ENCODE data around the gene CFAP46. TPM values are rescaled to one million over a fixed set of nuclear protein-coding genes. Genes with fewer than 3 reads are reported as not detected.

The CFAP46 gene
- total RNA-seq, 1 donor from 2014 or later = 1.6 TPM

DNA sequence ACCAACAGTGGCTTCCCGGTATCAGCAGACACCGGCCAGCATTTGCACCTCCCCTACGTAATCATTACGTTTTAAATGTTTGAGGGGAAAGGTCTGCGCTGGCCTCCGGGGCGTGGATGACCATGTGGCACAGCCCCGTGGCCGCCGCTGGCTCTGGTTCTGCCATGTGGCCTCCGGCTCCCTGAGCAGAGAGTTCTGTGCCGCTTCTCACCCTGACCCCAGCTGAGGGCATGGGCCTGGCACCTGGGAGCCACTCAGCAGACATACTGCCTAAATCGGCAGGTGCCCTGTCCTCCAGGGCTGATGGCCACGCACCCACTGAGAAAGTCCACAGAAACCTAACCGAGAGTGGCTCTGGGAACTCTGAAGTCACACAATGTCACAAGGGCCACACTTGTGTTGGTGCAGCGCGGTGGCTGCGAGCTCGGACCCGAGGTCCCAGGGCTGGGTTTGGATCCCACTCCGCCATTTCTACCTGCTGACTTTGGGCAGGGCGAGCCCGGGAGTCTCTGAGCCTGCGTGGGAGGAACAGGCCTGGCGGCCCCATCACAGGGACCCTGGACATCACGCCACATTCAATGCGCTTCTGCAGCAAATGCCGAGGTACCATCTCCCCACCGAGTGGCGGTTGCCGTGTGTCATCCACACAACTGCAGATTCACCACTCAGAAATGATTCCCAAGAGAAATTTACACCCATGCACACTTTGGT lies 25.3 kb downstream of the CFAP46 start:
- no peak overlapping the region for H3K27ac Mint-ChIP-seq
- peaks cover 2% of the 10 kb centered on the region for H3K27me3 Mint-ChIP-seq (ENCODE audit: insufficient read depth, low read depth)
- Histone ChIP-seq H3K9me3 (ENCODE audit: low read depth) (no peaks in the 10 kb centered on the region), H3F3A (ENCODE audit: low read depth) (no peaks in the 10 kb centered on the region), H3K4me1 (peaks cover 5% of the 10 kb centered on the region), H3K4me2 (no peak overlapping the region), H3K36me3 (no peaks in the 10 kb centered on the region), H3K79me2 (ENCODE audit: low read depth) (no peaks in the 10 kb centered on the region), H3K9ac (no peak overlapping the region), H4K20me1 (ENCODE audit: low read depth) (no peaks in the 10 kb centered on the region), H3K27ac (no peak overlapping the region), H3K27me3 (no peaks in the 10 kb centered on the region), H2AFZ (replicated peaks) (no peak overlapping the region), H3K4me3 (no peak overlapping the region)
- TF ChIP-seq, protein P1, sequence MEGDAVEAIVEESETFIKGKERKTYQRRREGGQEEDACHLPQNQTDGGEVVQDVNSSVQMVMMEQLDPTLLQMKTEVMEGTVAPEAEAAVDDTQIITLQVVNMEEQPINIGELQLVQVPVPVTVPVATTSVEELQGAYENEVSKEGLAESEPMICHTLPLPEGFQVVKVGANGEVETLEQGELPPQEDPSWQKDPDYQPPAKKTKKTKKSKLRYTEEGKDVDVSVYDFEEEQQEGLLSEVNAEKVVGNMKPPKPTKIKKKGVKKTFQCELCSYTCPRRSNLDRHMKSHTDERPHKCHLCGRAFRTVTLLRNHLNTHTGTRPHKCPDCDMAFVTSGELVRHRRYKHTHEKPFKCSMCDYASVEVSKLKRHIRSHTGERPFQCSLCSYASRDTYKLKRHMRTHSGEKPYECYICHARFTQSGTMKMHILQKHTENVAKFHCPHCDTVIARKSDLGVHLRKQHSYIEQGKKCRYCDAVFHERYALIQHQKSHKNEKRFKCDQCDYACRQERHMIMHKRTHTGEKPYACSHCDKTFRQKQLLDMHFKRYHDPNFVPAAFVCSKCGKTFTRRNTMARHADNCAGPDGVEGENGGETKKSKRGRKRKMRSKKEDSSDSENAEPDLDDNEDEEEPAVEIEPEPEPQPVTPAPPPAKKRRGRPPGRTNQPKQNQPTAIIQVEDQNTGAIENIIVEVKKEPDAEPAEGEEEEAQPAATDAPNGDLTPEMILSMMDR (IDR thresholded peaks at IDR 0.05) = no peak
- TF ChIP-seq EZH2 (IDR thresholded peaks at IDR 0.05) (no peak), EZH2phosphoT487 (IDR thresholded peaks at IDR 0.05) (no peak)
- no peak overlapping the region for H3K4me3 Mint-ChIP-seq
- H3K9me3 Mint-ChIP-seq = no peaks in the 10 kb centered on the region
- peaks cover 2% of the 10 kb centered on the region for H3K4me1 Mint-ChIP-seq
- no peaks in the 10 kb centered on the region for H3K36me3 Mint-ChIP-seq
- DNase-seq (ENCODE audit: low spot score) = no peak

DNA sequence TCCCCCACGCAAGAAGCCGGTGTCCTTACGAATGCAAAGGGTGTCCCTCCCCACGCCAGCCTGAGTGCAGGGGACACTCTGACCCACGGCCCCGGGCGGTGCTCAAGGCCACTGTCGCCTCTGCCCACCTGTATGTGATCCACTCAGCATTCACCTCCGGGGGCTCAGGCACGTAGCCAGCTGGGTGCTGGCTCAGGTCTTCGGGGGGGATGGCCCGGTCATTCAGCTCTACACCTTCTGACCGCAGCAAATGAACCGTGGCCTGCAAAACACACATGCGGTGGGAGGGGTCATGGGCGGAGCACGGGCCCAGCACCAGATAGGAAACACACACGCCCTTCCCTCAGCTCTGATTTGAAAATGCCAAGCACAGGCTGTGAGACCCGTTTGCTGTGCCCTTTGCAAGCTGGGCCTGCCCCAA lies 25.9 kb downstream of the CFAP46 start:
- DNase-seq (ENCODE audit: low spot score) = no peak
- Mint-ChIP-seq H3K4me3 (no peak overlapping the region), H3K27me3 (ENCODE audit: insufficient read depth, low read depth) (peaks cover 2% of the 10 kb centered on the region), H3K36me3 (no peaks in the 10 kb centered on the region), H3K9me3 (no peaks in the 10 kb centered on the region), H3K4me1 (peaks cover 6% of the 10 kb centered on the region), H3K27ac (peak overlapping the region; percentile 37)
- H3K27ac ChIP-seq = no peak overlapping the region
- no peak overlapping the region for H2AFZ ChIP-seq (replicated peaks)
- no peaks in the 10 kb centered on the region for H3K27me3 ChIP-seq
- no peaks in the 10 kb centered on the region for H3F3A ChIP-seq (ENCODE audit: low read depth)
- TF ChIP-seq EZH2 (IDR thresholded peaks at IDR 0.05) (no peak), EZH2phosphoT487 (IDR thresholded peaks at IDR 0.05) (no peak)
- TF ChIP-seq, protein P1 (IDR thresholded peaks at IDR 0.05) = no peak
- peaks cover 5% of the 10 kb centered on the region for H3K4me1 ChIP-seq
- H3K4me2 ChIP-seq = no peak overlapping the region
- no peaks in the 10 kb centered on the region for H3K36me3 ChIP-seq
- no peak overlapping the region for H3K4me3 ChIP-seq
- no peaks in the 10 kb centered on the region for H3K9me3 ChIP-seq (ENCODE audit: low read depth)
- no peak overlapping the region for H3K9ac ChIP-seq
- no peaks in the 10 kb centered on the region for H3K79me2 ChIP-seq (ENCODE audit: low read depth)
- no peaks in the 10 kb centered on the region for H4K20me1 ChIP-seq (ENCODE audit: low read depth)

DNA sequence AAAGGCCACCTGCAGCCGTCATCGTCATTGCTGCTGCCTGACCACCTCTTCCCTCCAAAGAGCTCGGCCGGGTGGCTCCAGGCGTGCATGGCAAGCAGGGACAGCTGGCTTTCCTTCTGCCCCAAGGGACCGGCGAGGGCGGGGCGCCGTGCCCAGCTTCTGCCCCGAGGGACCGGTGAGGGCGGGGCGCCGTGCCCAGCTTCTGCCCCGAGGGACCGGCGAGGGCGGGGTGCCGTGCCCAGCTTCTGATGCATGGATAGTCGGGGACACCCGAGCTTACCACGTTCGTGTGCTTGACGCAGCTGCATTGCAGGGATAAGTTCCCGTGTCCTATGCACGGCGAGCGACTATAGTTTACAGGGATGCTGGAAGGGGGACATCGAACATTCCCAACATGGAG lies 27.0 kb downstream of the CFAP46 start:
- Histone ChIP-seq H3K4me3 (no peak overlapping the region), H4K20me1 (ENCODE audit: low read depth) (no peaks in the 10 kb centered on the region), H3K9ac (no peak overlapping the region), H3K27ac (no peak overlapping the region), H3K27me3 (no peaks in the 10 kb centered on the region), H3K79me2 (ENCODE audit: low read depth) (no peaks in the 10 kb centered on the region), H3K9me3 (ENCODE audit: low read depth) (no peaks in the 10 kb centered on the region), H3K4me2 (no peak overlapping the region), H3K36me3 (no peaks in the 10 kb centered on the region), H3F3A (ENCODE audit: low read depth) (no peaks in the 10 kb centered on the region), H3K4me1 (peaks cover 5% of the 10 kb centered on the region), H2AFZ (replicated peaks) (no peak overlapping the region)
- no peak for DNase-seq (ENCODE audit: low spot score)
- H3K4me3 Mint-ChIP-seq = no peak overlapping the region
- no peak for TF ChIP-seq EZH2phosphoT487 (IDR thresholded peaks at IDR 0.05)
- H3K4me1 Mint-ChIP-seq = peaks cover 11% of the 10 kb centered on the region
- peaks cover 3% of the 10 kb centered on the region for H3K27me3 Mint-ChIP-seq (ENCODE audit: insufficient read depth, low read depth)
- no peaks in the 10 kb centered on the region for H3K9me3 Mint-ChIP-seq
- H3K36me3 Mint-ChIP-seq = no peaks in the 10 kb centered on the region
- H3K27ac Mint-ChIP-seq = no peak overlapping the region

DNA sequence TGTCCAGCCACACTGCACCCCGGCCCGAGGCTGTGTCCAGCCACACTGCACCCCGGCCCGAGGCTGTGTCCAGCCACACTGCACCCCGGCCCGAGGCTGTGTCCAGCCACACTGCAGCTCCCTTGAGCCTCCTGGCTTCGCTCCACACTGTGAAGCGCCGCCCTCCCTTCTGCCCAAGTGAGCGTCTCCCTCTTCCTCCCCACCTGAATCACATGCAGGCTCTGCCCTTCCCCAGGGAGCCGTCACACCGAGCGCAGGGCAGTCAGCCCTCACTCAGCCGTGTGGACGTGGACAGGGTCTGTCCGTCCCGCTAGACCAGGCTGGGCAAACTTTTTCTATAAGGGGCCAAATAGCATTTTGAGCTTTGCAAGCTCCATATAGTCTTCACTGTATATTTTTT lies 27.6 kb downstream of the CFAP46 start:
- Histone ChIP-seq H3K27me3 (no peaks in the 10 kb centered on the region), H3K9ac (no peak overlapping the region), H3K79me2 (ENCODE audit: low read depth) (no peaks in the 10 kb centered on the region), H3F3A (ENCODE audit: low read depth) (no peaks in the 10 kb centered on the region), H2AFZ (replicated peaks) (no peak overlapping the region), H3K4me2 (no peak overlapping the region), H3K9me3 (ENCODE audit: low read depth) (no peaks in the 10 kb centered on the region), H3K27ac (no peak overlapping the region), H4K20me1 (ENCODE audit: low read depth) (no peaks in the 10 kb centered on the region), H3K4me1 (peaks cover 5% of the 10 kb centered on the region), H3K4me3 (no peak overlapping the region), H3K36me3 (no peaks in the 10 kb centered on the region)
- no peak for TF ChIP-seq EZH2 (IDR thresholded peaks at IDR 0.05)
- no peak for TF ChIP-seq EZH2phosphoT487 (IDR thresholded peaks at IDR 0.05)
- TF ChIP-seq, protein P1 (IDR thresholded peaks at IDR 0.05) = no peak
- DNase-seq (ENCODE audit: low spot score) = no peak
- Mint-ChIP-seq H3K9me3 (no peaks in the 10 kb centered on the region), H3K27ac (peak overlapping the region; percentile 76), H3K27me3 (ENCODE audit: insufficient read depth, low read depth) (peaks cover 3% of the 10 kb centered on the region), H3K36me3 (no peaks in the 10 kb centered on the region), H3K4me1 (peaks cover 11% of the 10 kb centered on the region), H3K4me3 (no peak overlapping the region)
